NCI-H1930 (cell line): ENCODE results near the gene L3MBTL4.
"Not testable (repeated sequence)": the region's sequence is repeated elsewhere in the genome, so short reads cannot be mapped to it uniquely, and the experiment has no call there.

Experiments
- DNase-seq, 2 experiments: peaks; one replicate each; lab custom pipeline; 2025; lab: John Stamatoyannopoulos, UW

L3MBTL4 gene

GRCh38 chr18:6185782-6186181, 228.9 kb downstream of the L3MBTL4 start:
- DNase-seq, result not testable (repeated sequence)

- DNase-seq, result no peak
Measured at GRCh38 chr18:6174983-6175745, 239.5 kb downstream of the L3MBTL4 start.

- no peak for DNase-seq
Measured at GRCh38 chr18:6170604-6171003, 244.1 kb downstream of the L3MBTL4 start.

DNA sequence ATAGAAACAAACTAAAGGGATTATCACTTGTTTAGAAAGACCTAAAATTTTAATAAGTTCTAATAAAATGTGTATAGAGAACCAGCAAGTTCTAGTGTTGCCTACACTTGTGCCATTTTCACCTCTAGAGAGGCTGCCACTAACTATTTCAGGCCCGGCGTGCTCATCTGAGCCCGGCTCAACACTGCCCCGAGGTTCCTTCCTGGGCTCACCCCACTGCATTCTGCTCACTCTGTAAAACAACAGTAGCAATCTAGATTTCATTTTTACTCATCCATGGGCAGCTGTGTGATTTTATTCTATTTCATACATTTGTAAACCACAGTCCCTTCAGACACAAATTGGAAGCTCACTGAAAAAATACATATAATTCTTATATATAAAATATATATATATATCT, 253.2 kb downstream of the L3MBTL4 start:
- no peak for DNase-seq

DNA sequence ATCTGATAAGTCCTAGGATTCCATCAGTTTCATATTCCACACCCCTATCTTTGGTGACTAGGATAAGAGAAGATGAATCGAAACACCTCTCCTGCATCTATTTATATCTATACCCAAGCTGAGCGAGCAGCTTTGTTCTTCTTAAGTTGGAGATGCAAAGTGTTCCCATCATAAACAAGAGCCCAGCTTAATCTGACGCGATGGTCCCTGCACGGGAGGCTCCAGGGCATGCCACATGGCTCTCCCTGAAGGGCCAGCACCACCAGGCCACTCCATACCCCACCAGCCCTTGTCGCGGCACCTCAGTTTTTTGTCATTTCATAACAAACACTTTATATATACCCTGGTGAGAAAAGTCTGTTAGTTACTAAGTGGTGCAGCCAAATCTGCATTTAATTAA, 255.3 kb downstream of the L3MBTL4 start:
- no peak for DNase-seq

DNA sequence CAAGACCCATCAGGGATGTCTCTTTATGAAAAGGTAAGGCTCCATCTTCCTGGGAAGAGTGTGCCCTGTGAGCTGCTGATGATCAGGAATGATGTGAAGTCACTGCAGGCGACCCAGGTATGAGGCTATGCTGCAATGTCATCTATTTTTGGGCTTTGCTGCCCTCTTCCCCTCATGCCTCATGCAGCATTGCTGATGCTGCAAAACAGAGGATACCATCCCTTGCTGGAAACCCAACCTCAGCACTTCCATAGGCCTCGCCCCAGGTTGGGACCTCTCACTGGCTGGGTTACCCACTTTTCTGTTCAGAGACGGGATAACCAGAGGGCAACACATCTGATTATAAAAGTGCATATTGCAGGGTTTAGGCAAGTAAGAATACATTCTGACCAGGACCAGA, 255.8 kb downstream of the L3MBTL4 start:
- DNase-seq, result no peak

- no peak for DNase-seq
Measured at GRCh38 chr18:6156446-6156845, 258.3 kb downstream of the L3MBTL4 start.

GRCh38 chr18:6155707-6156106, 259.0 kb downstream of the L3MBTL4 start:
- DNase-seq, result no peak

GRCh38 chr18:6150430-6150829, 264.3 kb downstream of the L3MBTL4 start:
- no peak for DNase-seq

GRCh38 chr18:6146307-6146661, 268.4 kb downstream of the L3MBTL4 start:
- no peak for DNase-seq

- no peak for DNase-seq
Measured at GRCh38 chr18:6145645-6146306, 268.9 kb downstream of the L3MBTL4 start.

GRCh38 chr18:6139007-6139406, 275.7 kb downstream of the L3MBTL4 start:
- no peak for DNase-seq

- not testable (repeated sequence) for DNase-seq
Measured at GRCh38 chr18:6135901-6136300, 278.8 kb downstream of the L3MBTL4 start.

- not testable (repeated sequence) for DNase-seq
Measured at GRCh38 chr18:6135029-6135428, 279.7 kb downstream of the L3MBTL4 start.

- no peak for DNase-seq
Measured at GRCh38 chr18:6132751-6133368, 281.9 kb downstream of the L3MBTL4 start.

- no peak for DNase-seq
Measured at GRCh38 chr18:6120820-6121279, 293.9 kb downstream of the L3MBTL4 start.

- no peak for DNase-seq
Measured at GRCh38 chr18:6119761-6120160, 294.9 kb downstream of the L3MBTL4 start.

- DNase-seq, result no peak
Measured at GRCh38 chr18:6118080-6118479, 296.6 kb downstream of the L3MBTL4 start.

DNA sequence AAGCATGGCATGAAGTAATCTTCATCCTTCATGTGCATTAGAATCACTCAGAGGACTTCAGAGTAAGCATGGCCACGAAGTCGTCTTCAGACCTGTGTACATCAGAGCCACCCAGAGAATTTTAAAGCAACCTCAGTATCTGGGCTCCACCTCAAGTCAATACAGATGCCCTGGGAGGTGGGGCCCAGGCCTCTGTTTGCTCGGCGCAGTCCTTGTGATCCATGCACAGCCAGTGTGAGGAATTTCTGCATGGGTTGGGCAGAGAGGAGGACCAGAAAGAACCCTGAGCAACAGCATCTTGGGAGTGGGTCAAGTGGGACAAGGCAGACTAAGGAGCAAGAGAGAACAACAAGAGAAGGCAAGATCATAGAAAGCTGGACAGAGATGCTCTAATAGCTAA, 299.0 kb downstream of the L3MBTL4 start:
- DNase-seq, result no peak

DNA sequence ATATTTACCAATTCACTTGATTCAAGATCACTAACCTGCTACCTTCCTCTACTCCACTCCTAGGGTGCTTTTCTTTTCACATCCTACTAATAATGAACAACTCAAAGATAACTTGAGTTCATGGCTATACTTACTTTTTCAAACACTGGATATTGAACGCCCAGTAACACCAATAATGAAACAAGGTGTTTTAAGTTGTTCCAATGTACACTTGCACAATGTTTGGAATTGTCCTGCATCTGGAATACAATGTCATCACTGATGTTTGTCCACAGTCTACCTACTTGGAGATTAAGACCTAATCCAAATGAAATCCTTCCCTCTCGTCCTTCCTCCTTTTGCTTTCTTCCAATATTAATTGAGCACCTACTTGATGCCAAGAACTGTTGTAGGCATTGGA, 301.1 kb downstream of the L3MBTL4 start:
- no peak for DNase-seq

DNA sequence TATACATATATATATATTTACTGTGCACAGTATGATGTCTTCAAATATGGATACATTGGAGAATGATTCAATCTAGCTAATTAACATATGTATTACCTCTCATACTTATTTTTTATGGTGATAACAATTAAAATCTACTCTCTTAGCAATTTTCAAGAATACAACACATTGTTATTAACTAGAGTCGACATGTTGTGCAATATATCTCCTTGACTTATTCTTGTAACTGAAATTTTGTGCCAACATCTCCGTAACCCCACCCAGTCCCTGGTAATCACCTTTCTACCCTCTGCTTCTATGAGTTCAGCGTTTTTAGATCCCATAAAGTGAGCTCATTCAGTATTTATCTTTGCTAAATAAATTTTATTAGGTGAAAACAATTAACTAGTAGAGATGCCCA, 303.0 kb downstream of the L3MBTL4 start:
- DNase-seq, result no peak

- no peak for DNase-seq
Measured at GRCh38 chr18:6109743-6110142, 305.0 kb downstream of the L3MBTL4 start.

- no peak for DNase-seq
Measured at GRCh38 chr18:6107794-6108193, 306.9 kb downstream of the L3MBTL4 start.
